Activated CD8-positive, alpha-beta T cell treated with anti-CD3 and anti-CD28 coated beads, Interleukin-2, amount 10 ng/mL, durations not matched to agents 7 days and 5 days (primary cell): ENCODE results near the gene VPS13A. TPM values are rescaled to one million over a fixed set of nuclear protein-coding genes. Genes with fewer than 3 reads are reported as not detected.
"Not testable (repeated sequence)": the region's sequence is repeated elsewhere in the genome, so short reads cannot be mapped to it uniquely, and the experiment has no call there.

ENCODE experiments used
- ATAC-seq: fragments of 150-1000 bp; cut with Tn5 transposase; one replicate; pipeline ENCODE4 v1.10.0; 2021; ENCODE audit warnings: moderate library complexity
- CTCF ChIA-PET: fragments of 350-600 bp; sonication (Branson Sonifier 250); formaldehyde crosslinking; loops from one replicate; lab custom pipeline; 2021; ENCODE audit warnings: antibody characterized with exemption; lab: Charles Lee
- POLR2A ChIA-PET: fragments of 350-600 bp; sonication (Branson Sonifier 250); formaldehyde crosslinking; loops from one replicate; lab custom pipeline; 2021; ENCODE audit warnings: antibody characterized with exemption; lab: Charles Lee
- DNase-seq: peaks from one replicate; pipeline ENCODE4 v3.0.0-alpha.2; 2020
- H3K27ac Mint-ChIP-seq: one replicate; pipeline ENCODE4 v1.8.0; 2021; ENCODE audit warnings: mild to moderate bottlenecking, mixed read lengths
- H3K27me3 Mint-ChIP-seq: one replicate; pipeline ENCODE4 v1.8.0; 2021; ENCODE audit warnings: low read depth, mixed read lengths
- H3K36me3 Mint-ChIP-seq: one replicate; pipeline ENCODE4 v1.8.0; 2021; ENCODE audit warnings: low read depth, mixed read lengths
- H3K4me1 Mint-ChIP-seq: one replicate; pipeline ENCODE4 v1.8.0; 2021; ENCODE audit warnings: low read depth, mixed read lengths
- H3K4me3 Mint-ChIP-seq: one replicate; pipeline ENCODE4 v1.8.0; 2021; ENCODE audit warnings: mild to moderate bottlenecking, mixed read lengths
- H3K9me3 Mint-ChIP-seq: one replicate; pipeline ENCODE4 v1.8.0; 2022; ENCODE audit warnings: mixed read lengths; ENCODE audit not compliant: insufficient read depth
- total RNA-seq, 2 experiments: library from RNA; stranded (reverse); gene quantifications; one replicate each; pipeline ENCODE4 v1.2.3, GENCODE V29; 2021

VPS13A gene
- total RNA-seq, 2 experiments from 2014 or later: 39.4 to 40.2 TPM

- no peak for DNase-seq
- Mint-ChIP-seq H3K9me3 (no peaks in the 10 kb centered on the region), H3K27me3 (no peaks in the 10 kb centered on the region), H3K27ac (no peak overlapping the region), H3K4me1 (no peaks in the 10 kb centered on the region), H3K36me3 (peaks cover 31% of the 10 kb centered on the region), H3K4me3 (no peak overlapping the region)
- ChIA-PET POLR2A (no interaction called here), CTCF (no interaction called here)
- no peak for ATAC-seq
These were observed 138.7 kb downstream of the VPS13A start for GRCh38 chr9:77316058-77316457.

GRCh38 chr9:77325058-77325457 is 147.7 kb downstream of the VPS13A start:
- Mint-ChIP-seq H3K9me3 (no peaks in the 10 kb centered on the region), H3K4me1 (peaks cover 9% of the 10 kb centered on the region), H3K36me3 (peaks cover 43% of the 10 kb centered on the region), H3K4me3 (no peak overlapping the region), H3K27ac (no peak overlapping the region), H3K27me3 (no peaks in the 10 kb centered on the region)
- ChIA-PET POLR2A (no interaction called here), CTCF (no interaction called here)
- DNase-seq (no peak), ATAC-seq (no peak)

- no peak overlapping the region for H3K27ac Mint-ChIP-seq
- ATAC-seq (no peak), DNase-seq (no peak)
- H3K4me3 Mint-ChIP-seq: no peak overlapping the region
- POLR2A ChIA-PET: no interaction called here
- H3K36me3 Mint-ChIP-seq: peaks cover 30% of the 10 kb centered on the region
- no peaks in the 10 kb centered on the region for H3K27me3 Mint-ChIP-seq
- no peaks in the 10 kb centered on the region for H3K9me3 Mint-ChIP-seq
- CTCF ChIA-PET: no interaction called here
- peaks cover 9% of the 10 kb centered on the region for H3K4me1 Mint-ChIP-seq
These were observed 150.8 kb downstream of the VPS13A start for GRCh38 chr9:77328102-77328501.

GRCh38 chr9:77370064-77370463 is 192.7 kb downstream of the VPS13A start:
- H3K27ac Mint-ChIP-seq: no peak overlapping the region
- no peak overlapping the region for H3K4me3 Mint-ChIP-seq
- no peak for ATAC-seq
- POLR2A ChIA-PET: no interaction called here
- DNase-seq: no peak
- CTCF ChIA-PET: no interaction called here
- H3K27me3 Mint-ChIP-seq: no peaks in the 10 kb centered on the region
- H3K9me3 Mint-ChIP-seq: peaks cover 7% of the 10 kb centered on the region
- H3K36me3 Mint-ChIP-seq: peaks cover 32% of the 10 kb centered on the region
- H3K4me1 Mint-ChIP-seq: no peaks in the 10 kb centered on the region

- peaks cover 20% of the 10 kb centered on the region for H3K36me3 Mint-ChIP-seq
- ATAC-seq: no peak
These were observed 196.9 kb downstream of the VPS13A start for GRCh38 chr9:77374266-77374665.

GRCh38 chr9:77375956-77376532 is 198.7 kb downstream of the VPS13A start:
- no peak for DNase-seq
- no peaks in the 10 kb centered on the region for H3K4me1 Mint-ChIP-seq
- H3K36me3 Mint-ChIP-seq: peaks cover 10% of the 10 kb centered on the region
- H3K27ac Mint-ChIP-seq: no peak overlapping the region
- H3K27me3 Mint-ChIP-seq: no peaks in the 10 kb centered on the region
- no peak overlapping the region for H3K4me3 Mint-ChIP-seq
- ATAC-seq: no peak
- ChIA-PET POLR2A (no interaction called here), CTCF (no interaction called here)
- peaks cover 3% of the 10 kb centered on the region for H3K9me3 Mint-ChIP-seq

More at GRCh38 chr9:77374266-77374665, 196.9 kb downstream of the VPS13A start:
- DNase-seq: no peak
- Mint-ChIP-seq H3K4me3 (no peak overlapping the region), H3K27ac (no peak overlapping the region), H3K4me1 (no peaks in the 10 kb centered on the region), H3K27me3 (no peaks in the 10 kb centered on the region), H3K9me3 (peaks cover 7% of the 10 kb centered on the region)
- POLR2A ChIA-PET: no interaction called here
- CTCF ChIA-PET: no interaction called here

GRCh38 chr9:77384406-77384805 is 207.1 kb downstream of the VPS13A start:
- H3K27ac Mint-ChIP-seq: no peak overlapping the region
- ATAC-seq (no peak), DNase-seq (no peak)
- CTCF ChIA-PET: interaction anchor here (1.2 kb wide), 1 partner anchor 49 kb away, joined by 3 read pairs; no protein-coding TSS in a partner anchor
- H3K4me1 Mint-ChIP-seq: no peaks in the 10 kb centered on the region
- H3K4me3 Mint-ChIP-seq: no peak overlapping the region
- no peaks in the 10 kb centered on the region for H3K27me3 Mint-ChIP-seq
- POLR2A ChIA-PET: no interaction called here
- peaks cover 6% of the 10 kb centered on the region for H3K36me3 Mint-ChIP-seq
- H3K9me3 Mint-ChIP-seq: no peaks in the 10 kb centered on the region

- Mint-ChIP-seq H3K9me3 (no peaks in the 10 kb centered on the region), H3K4me1 (no peaks in the 10 kb centered on the region), H3K4me3 (no peak overlapping the region), H3K36me3 (peaks cover 4% of the 10 kb centered on the region), H3K27me3 (no peaks in the 10 kb centered on the region), H3K27ac (no peak overlapping the region)
- ATAC-seq (no peak), DNase-seq (no peak)
- POLR2A ChIA-PET: no interaction called here
- CTCF ChIA-PET: no interaction called here
These were observed 208.9 kb downstream of the VPS13A start for GRCh38 chr9:77386187-77386586.

- Mint-ChIP-seq H3K4me1 (no peaks in the 10 kb centered on the region), H3K4me3 (no peak overlapping the region), H3K27me3 (no peaks in the 10 kb centered on the region), H3K27ac (no peak overlapping the region), H3K9me3 (no peaks in the 10 kb centered on the region), H3K36me3 (no peaks in the 10 kb centered on the region)
- DNase-seq: no peak
- POLR2A ChIA-PET: no interaction called here
- CTCF ChIA-PET: no interaction called here
- ATAC-seq: no peak
These were observed 214.5 kb downstream of the VPS13A start for GRCh38 chr9:77391834-77392233.

GRCh38 chr9:77392328-77392727 is 215.0 kb downstream of the VPS13A start:
- CTCF ChIA-PET: no interaction called here
- no peak overlapping the region for H3K27ac Mint-ChIP-seq
- no peak overlapping the region for H3K4me3 Mint-ChIP-seq
- no peak for ATAC-seq
- no peak for DNase-seq
- no peaks in the 10 kb centered on the region for H3K27me3 Mint-ChIP-seq
- H3K4me1 Mint-ChIP-seq: no peaks in the 10 kb centered on the region
- POLR2A ChIA-PET: no interaction called here
- no peaks in the 10 kb centered on the region for H3K9me3 Mint-ChIP-seq
- no peaks in the 10 kb centered on the region for H3K36me3 Mint-ChIP-seq

GRCh38 chr9:77398581-77398980 is 221.2 kb downstream of the VPS13A start:
- H3K36me3 Mint-ChIP-seq, H3K4me1 Mint-ChIP-seq, H3K27ac Mint-ChIP-seq, H3K9me3 Mint-ChIP-seq, POLR2A ChIA-PET, DNase-seq, H3K4me3 Mint-ChIP-seq, ATAC-seq, H3K27me3 Mint-ChIP-seq: not testable (repeated sequence)
- CTCF ChIA-PET: interaction anchor here (1.3 kb wide), 1 partner anchor 35 kb away, joined by 4 read pairs; no protein-coding TSS in a partner anchor

- DNase-seq (no peak), ATAC-seq (no peak)
- Mint-ChIP-seq H3K9me3 (no peaks in the 10 kb centered on the region), H3K4me1 (no peaks in the 10 kb centered on the region), H3K36me3 (no peaks in the 10 kb centered on the region), H3K27ac (no peak overlapping the region), H3K4me3 (no peak overlapping the region), H3K27me3 (no peaks in the 10 kb centered on the region)
- CTCF ChIA-PET: no interaction called here
- POLR2A ChIA-PET: no interaction called here
These were observed 222.6 kb downstream of the VPS13A start for GRCh38 chr9:77399964-77400363.

GRCh38 chr9:77402286-77402685 is 225.0 kb downstream of the VPS13A start:
- DNase-seq (no peak), ATAC-seq (no peak)
- Mint-ChIP-seq H3K4me3 (no peak overlapping the region), H3K9me3 (no peaks in the 10 kb centered on the region), H3K27me3 (no peaks in the 10 kb centered on the region), H3K36me3 (peaks cover 11% of the 10 kb centered on the region), H3K4me1 (no peaks in the 10 kb centered on the region), H3K27ac (no peak overlapping the region)
- ChIA-PET CTCF (no interaction called here), POLR2A (no interaction called here)
